Adrenal gland (tissue), 12 donors: ENCODE measurements around the gene KARS1. TPM values are rescaled to one million over a fixed set of nuclear protein-coding genes. Genes with fewer than 3 reads are reported as not detected.

Experiments
- DNase-seq, 7 donors: peaks; one replicate each; pipeline ENCODE4 v3.0.0-alpha.2; 2019 to 2020
- H3K27ac ChIP-seq, 5 donors: fragments of 200-600 bp; sonication (generic) in 4 of 5; 1 replicate in 3 of 5; 2 replicates in 2 of 5; pipeline versions ENCODE4 v1.5.1 to v1.8.0; 2016 to 2020; ENCODE audit warnings: mild to moderate bottlenecking in 1 of 5
- H3K27me3 ChIP-seq: fragments of 200-600 bp; 2 replicates; pipeline ENCODE4 v1.8.0; 2021
- H3K36me3 ChIP-seq, 2 donors: fragments of 200-600 bp; replicated peaks in 1 of 2; 1 replicate in 1 of 2; 2 replicates in 1 of 2; pipeline versions ENCODE4 v1.5.1 to v1.8.0; 2018 to 2022
- H3K4me1 ChIP-seq, 2 donors: fragments of 200-600 bp; replicated peaks in 1 of 2; 1 replicate in 1 of 2; 2 replicates in 1 of 2; pipeline versions ENCODE4 v1.5.1 to v1.8.0; 2018 to 2021
- H3K4me3 ChIP-seq, 4 donors: fragments of 200-600 bp; sonication (generic) in 3 of 4; one replicate each; pipeline ENCODE4 v1.5.1; 2016 to 2018
- H3K9me3 ChIP-seq, 3 donors: fragments of 200-600 bp; sonication (generic) in 1 of 3; replicated peaks in 1 of 3; 1 replicate in 2 of 3; 2 replicates in 1 of 3; pipeline versions ENCODE4 v1.5.1 to v1.8.0; 2016 to 2021
- POLR2A ChIP-seq, 2 donors: fragments of 450-650 bp; IDR thresholded peaks; one replicate each; pipeline ENCODE4 v1.6.1; 2017; ENCODE audit warnings: antibody characterized with exemption in 2 of 2, mild to moderate bottlenecking in 2 of 2, moderate library complexity in 1 of 2
- WGBS, 4 donors: extraction: QIAGEN DNeasy Blood & Tissue Kit in 2 of 4; methylation state at CpG; one replicate each; pipeline versions ENCODE4 v1.1.5 to v1.1.7; 2013 to 2017; 5-methylcytosine and 5-hydroxymethylcytosine counted together
- intact Hi-C, 2 donors: fragments of 100-400 bp; cut with DNase I; formaldehyde crosslinking; loops; one replicate each; pipeline versions ENCODE4 v1.14.1 to v1.15.0; 2022 to 2023
- polyA plus RNA-seq, 3 donors: library from polyadenylated mRNA; stranded (reverse); fragments of 200-250 nt in 2 of 3; fragments of 350-450 nt in 1 of 3; fragmentation: Illumina TruSeq in 1 of 3; extraction: RNeasy Lipid Tissue Mini Kit (QIAGEN cat#74804) in 1 of 3; gene quantifications; one replicate each; pipeline ENCODE4 v1.2.3, GENCODE V29; 2013 to 2014
- total RNA-seq, 9 donors: library from RNA; depleted of rRNA in 4 of 9; stranded (reverse); fragments of >200 nt in 4 of 9; fragments of 120-200 nt in 1 of 9; fragmentation: NEBNext Ultra II Directional in 1 of 9; extraction: Animal tissue kit (Norgen Biotek cat#: 25700) in 1 of 9; gene quantifications; one replicate each; pipeline versions ENCODE4 v1.1.0 to v1.2.4, GENCODE V29; 2013 to 2023
- TF ChIP-seq, protein P1 (sequence below), 6 experiments: fragments of 450-650 bp in 4 of 6; fragments of 200-600 bp in 2 of 6; sonication (generic) in 1 of 6; IDR thresholded peaks; 1 replicate in 5 of 6; 2 replicates in 1 of 6; pipeline versions ENCODE4 v1.5.1 to v1.8.0; 2016 to 2021; ENCODE audit warnings: antibody characterized with exemption in 6 of 6, mild to moderate bottlenecking in 2 of 6, moderate library complexity in 1 of 6
- donor health status: healthy with polysubstance abuse.
- donor health status: Bipolar disorder and iron deficiency.
- donor health status: DM: yes; HTN: yes; CAD: no.
- donor health status: DM: no; HTN: no; CAD: no.
- donor health status: DM: no; HTN: no; CAD: no.
- donor health status: DM: yes; HTN: yes; CAD: no.

The KARS1 gene
- total and polyA plus RNA-seq, 12 donors = 48.4 to 156 (median 78.3) TPM

DNA sequence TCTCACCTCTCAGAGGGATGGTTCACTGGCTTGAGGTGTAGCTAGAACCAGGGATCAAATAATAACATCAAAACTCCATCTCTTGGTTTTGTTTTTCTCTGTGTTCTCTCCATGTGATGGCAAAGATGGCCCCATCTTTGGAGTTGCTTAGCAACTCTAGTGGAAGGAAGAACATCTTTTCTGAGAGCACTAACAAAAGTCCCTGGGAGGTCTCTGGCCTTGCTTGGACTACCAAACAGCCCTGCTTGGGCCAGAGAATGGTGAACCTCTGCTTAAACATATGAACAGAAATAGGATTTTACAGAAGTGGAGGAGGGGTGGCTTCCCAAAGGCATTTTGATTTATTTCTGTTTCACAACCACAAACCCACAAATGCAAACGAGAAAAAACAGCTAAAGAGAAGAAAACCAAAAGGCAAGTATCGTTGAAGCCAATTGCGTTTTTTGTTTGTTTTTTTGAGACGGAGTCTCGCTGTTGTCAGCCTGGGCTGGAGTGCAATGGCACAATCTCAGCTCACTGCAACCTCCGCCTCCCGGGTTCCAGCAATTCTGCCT lies 68.1 kb downstream of the KARS1 start:
- TF ChIP-seq POLR2A (IDR thresholded peaks at IDR 0.05) = no peak
- TF ChIP-seq, protein P1, sequence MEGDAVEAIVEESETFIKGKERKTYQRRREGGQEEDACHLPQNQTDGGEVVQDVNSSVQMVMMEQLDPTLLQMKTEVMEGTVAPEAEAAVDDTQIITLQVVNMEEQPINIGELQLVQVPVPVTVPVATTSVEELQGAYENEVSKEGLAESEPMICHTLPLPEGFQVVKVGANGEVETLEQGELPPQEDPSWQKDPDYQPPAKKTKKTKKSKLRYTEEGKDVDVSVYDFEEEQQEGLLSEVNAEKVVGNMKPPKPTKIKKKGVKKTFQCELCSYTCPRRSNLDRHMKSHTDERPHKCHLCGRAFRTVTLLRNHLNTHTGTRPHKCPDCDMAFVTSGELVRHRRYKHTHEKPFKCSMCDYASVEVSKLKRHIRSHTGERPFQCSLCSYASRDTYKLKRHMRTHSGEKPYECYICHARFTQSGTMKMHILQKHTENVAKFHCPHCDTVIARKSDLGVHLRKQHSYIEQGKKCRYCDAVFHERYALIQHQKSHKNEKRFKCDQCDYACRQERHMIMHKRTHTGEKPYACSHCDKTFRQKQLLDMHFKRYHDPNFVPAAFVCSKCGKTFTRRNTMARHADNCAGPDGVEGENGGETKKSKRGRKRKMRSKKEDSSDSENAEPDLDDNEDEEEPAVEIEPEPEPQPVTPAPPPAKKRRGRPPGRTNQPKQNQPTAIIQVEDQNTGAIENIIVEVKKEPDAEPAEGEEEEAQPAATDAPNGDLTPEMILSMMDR (IDR thresholded peaks at IDR 0.05) = no peak
- no peak for DNase-seq
- H3K9me3 ChIP-seq = no peaks in the 10 kb centered on the region
- intact Hi-C loops = no loop called here
- 76 to 94% (median 83%) methylated on average over 7 of the region's 7 CpGs for WGBS, 4 donors
- peaks cover 0 to 47% of the 10 kb centered on the region in 2 donors for H3K36me3 ChIP-seq
- H3K27me3 ChIP-seq = no peaks in the 10 kb centered on the region
- H3K27ac ChIP-seq = no peak overlapping the region
- no peak overlapping the region for H3K4me3 ChIP-seq
- peaks cover 0 to 3% of the 10 kb centered on the region in 2 donors for H3K4me1 ChIP-seq

DNA sequence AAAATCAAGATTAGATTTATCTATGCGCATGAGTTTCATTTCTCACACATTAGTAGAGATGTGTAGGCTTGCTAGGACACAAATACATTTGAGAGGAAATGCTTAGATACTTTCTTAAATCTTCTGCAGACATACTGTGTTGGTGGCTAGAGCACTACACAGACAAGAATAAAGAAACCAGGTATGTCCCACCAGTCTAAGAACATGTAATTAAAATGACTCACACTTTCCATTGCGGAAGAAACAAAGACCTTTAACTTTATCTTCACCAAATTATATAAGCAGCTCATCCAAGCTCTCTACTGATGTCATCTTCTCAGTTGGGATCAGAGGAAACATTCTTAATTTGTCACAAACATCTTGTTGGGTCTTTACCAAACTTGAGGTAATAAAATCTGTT lies 68.7 kb downstream of the KARS1 start:
- peaks cover 0 to 3% of the 10 kb centered on the region in 2 donors for H3K4me1 ChIP-seq
- no peaks in the 10 kb centered on the region for H3K27me3 ChIP-seq
- peaks cover 0 to 53% of the 10 kb centered on the region in 2 donors for H3K36me3 ChIP-seq
- 79 to 85% (median 80%) methylated on average over 2 of the region's 2 CpGs for WGBS, 4 donors
- DNase-seq = no peak
- no peaks in the 10 kb centered on the region for H3K9me3 ChIP-seq
- no peak for TF ChIP-seq POLR2A (IDR thresholded peaks at IDR 0.05)
- TF ChIP-seq, protein P1 (IDR thresholded peaks at IDR 0.05) = no peak
- H3K4me3 ChIP-seq = no peak overlapping the region
- H3K27ac ChIP-seq = no peak overlapping the region
- intact Hi-C loops = no loop called here

GRCh38 chr16:75578212-75578611 lies 69.3 kb downstream of the KARS1 start:
- H3K36me3 ChIP-seq = peaks cover 0 to 59% of the 10 kb centered on the region in 2 donors
- TF ChIP-seq, protein P1 (IDR thresholded peaks at IDR 0.05) = no peak
- TF ChIP-seq POLR2A (IDR thresholded peaks at IDR 0.05) = no peak
- H3K27ac ChIP-seq = no peak overlapping the region
- H3K27me3 ChIP-seq = no peaks in the 10 kb centered on the region
- WGBS, 4 donors = 92 to 98% (median 94%) methylated on average over 7 of the region's 7 CpGs
- no peaks in the 10 kb centered on the region for H3K9me3 ChIP-seq
- intact Hi-C loops = no loop called here
- DNase-seq = no peak
- H3K4me1 ChIP-seq = peaks cover 0 to 8% of the 10 kb centered on the region in 2 donors
- H3K4me3 ChIP-seq = no peak overlapping the region

Other genes with a start within 250 kb of the KARS1 start
- gene CFDP1, start 214.2 kb downstream of the KARS1 start, total RNA-seq = 100 to 1,000 TPM in 1 of 9 donors, 10 to 100 TPM in 8; 40.6 to 129 (median 52.1) TPM
- 100 to 1,000 TPM in 1 of 3 donors, 10 to 100 TPM in 2; 61.0 to 121 (median 83.4) TPM for gene CFDP1, start 214.2 kb downstream of the KARS1 start, polyA plus RNA-seq
- 10 to 100 TPM; 19.2 to 40.7 (median 22.8) TPM for gene TMEM170A, start 183.0 kb downstream of the KARS1 start, total RNA-seq
- gene TMEM170A, start 183.0 kb downstream of the KARS1 start, polyA plus RNA-seq = 10 to 100 TPM in 2 of 3 donors, 1 to 10 TPM in 1; 5.4 to 19.8 (median 10.1) TPM
- gene CHST6, start 152.2 kb downstream of the KARS1 start, total RNA-seq = 10 to 100 TPM in 7 of 9 donors, 1 to 10 TPM in 2; 6.3 to 65.8 (median 35.7) TPM
- 1 to 10 TPM; 3.1 to 6.7 (median 3.1) TPM for gene CHST6, start 152.2 kb downstream of the KARS1 start, polyA plus RNA-seq
- gene CHST5, start 111.6 kb downstream of the KARS1 start, total RNA-seq = under 1 TPM in 7 of 9 donors, not detected in 2; 0.06 to 0.68 (median 0.17) TPM
- gene CHST5, start 111.6 kb downstream of the KARS1 start, polyA plus RNA-seq = under 1 TPM in 2 of 3 donors, not detected in 1; 0.32 to 0.61 TPM
- gene TMEM231, start 91.4 kb downstream of the KARS1 start, total RNA-seq = 10 to 100 TPM in 3 of 9 donors, 1 to 10 TPM in 6; 5.9 to 11.3 (median 9.0) TPM
- gene TMEM231, start 91.4 kb downstream of the KARS1 start, polyA plus RNA-seq = 10 to 100 TPM in 1 of 3 donors, 1 to 10 TPM in 2; 2.8 to 13.4 (median 4.8) TPM
- 100 to 1,000 TPM in 8 of 9 donors, 10 to 100 TPM in 1; 98.2 to 197 (median 171) TPM for gene GABARAPL2, start 81.3 kb downstream of the KARS1 start, total RNA-seq
- gene GABARAPL2, start 81.3 kb downstream of the KARS1 start, polyA plus RNA-seq = 100 to 1,000 TPM in 2 of 3 donors, 10 to 100 TPM in 1; 93.9 to 200 (median 123) TPM
- gene ADAT1, start 24.4 kb downstream of the KARS1 start, total RNA-seq = 100 to 1,000 TPM in 1 of 9 donors, 10 to 100 TPM in 8; 36.7 to 191 (median 50.1) TPM
- gene ADAT1, start 24.4 kb downstream of the KARS1 start, polyA plus RNA-seq = 10 to 100 TPM; 18.0 to 48.0 (median 19.0) TPM
- gene TERF2IP, start 108 bp upstream of the KARS1 start, total RNA-seq = 100 to 1,000 TPM in 8 of 9 donors, 10 to 100 TPM in 1; 89.3 to 136 (median 108) TPM
- 100 to 1,000 TPM in 1 of 3 donors, 10 to 100 TPM in 2; 86.2 to 178 (median 91.1) TPM for gene TERF2IP, start 108 bp upstream of the KARS1 start, polyA plus RNA-seq
- gene CPHXL2, start 29.3 kb upstream of the KARS1 start, total RNA-seq = not detected
- not detected for gene CPHXL2, start 29.3 kb upstream of the KARS1 start, polyA plus RNA-seq
- gene DUXB, start 53.8 kb upstream of the KARS1 start, total RNA-seq = not detected
- gene DUXB, start 53.8 kb upstream of the KARS1 start, polyA plus RNA-seq = not detected
- not detected for gene CPHXL, start 78.8 kb upstream of the KARS1 start, total RNA-seq
- gene CPHXL, start 78.8 kb upstream of the KARS1 start, polyA plus RNA-seq = not detected